Cardiac fibroblast (primary cell): Measurements from ENCODE around the gene OSBPL2.

Experiments used
- DNase-seq, 2 donors: peaks; one replicate each; pipeline versions ENCODE4 v3.0.0 to v3.0.0-alpha.2; 2010; ENCODE audit warnings: low read depth in 2 of 2
- H3K4me3 ChIP-seq, 2 donors: replicated peaks in 1 of 2; 1 replicate in 1 of 2; 2 replicates in 1 of 2; pipeline ENCODE4 v1.5.1; 2011; ENCODE audit warnings: low read depth in 2 of 2, low read length in 2 of 2, mild to moderate bottlenecking in 2 of 2, moderate library complexity in 1 of 2
- CTCF ChIP-seq: IDR thresholded peaks from one replicate; pipeline ENCODE4 v1.5.1; 2011; ENCODE audit warnings: low read depth, mild to moderate bottlenecking, low read length, inconsistent platforms

The OSBPL2 gene

GRCh38 chr20:62291251-62292066 is 53.1 kb downstream of the OSBPL2 start:
- no peak overlapping the region for H3K4me3 ChIP-seq

DNA sequence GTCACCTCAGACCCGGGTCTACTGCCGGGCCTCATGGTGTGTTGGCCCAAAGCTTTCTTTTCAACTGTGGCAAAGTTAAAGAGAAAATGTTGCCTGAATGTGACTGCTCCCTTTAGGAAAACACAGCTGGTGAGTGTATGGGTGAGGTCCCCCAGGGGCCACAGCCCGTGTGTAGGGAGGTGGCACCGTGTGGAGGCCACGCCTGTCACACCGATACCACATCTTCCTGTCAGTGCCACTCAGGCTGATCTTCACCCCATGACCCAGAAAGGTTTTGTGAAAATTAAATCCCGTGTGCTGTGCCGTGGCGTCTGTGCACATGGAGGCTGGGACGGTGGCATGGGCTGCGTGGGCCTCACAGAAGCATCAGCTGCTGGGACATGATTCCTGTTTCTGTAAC is 53.8 kb downstream of the OSBPL2 start:
- no peak overlapping the region for H3K4me3 ChIP-seq
- no peak for DNase-seq
- TF ChIP-seq CTCF, result no peak

More at GRCh38 chr20:62291251-62292066, 53.1 kb downstream of the OSBPL2 start:
- no peak for DNase-seq
- no peak for TF ChIP-seq CTCF

DNA sequence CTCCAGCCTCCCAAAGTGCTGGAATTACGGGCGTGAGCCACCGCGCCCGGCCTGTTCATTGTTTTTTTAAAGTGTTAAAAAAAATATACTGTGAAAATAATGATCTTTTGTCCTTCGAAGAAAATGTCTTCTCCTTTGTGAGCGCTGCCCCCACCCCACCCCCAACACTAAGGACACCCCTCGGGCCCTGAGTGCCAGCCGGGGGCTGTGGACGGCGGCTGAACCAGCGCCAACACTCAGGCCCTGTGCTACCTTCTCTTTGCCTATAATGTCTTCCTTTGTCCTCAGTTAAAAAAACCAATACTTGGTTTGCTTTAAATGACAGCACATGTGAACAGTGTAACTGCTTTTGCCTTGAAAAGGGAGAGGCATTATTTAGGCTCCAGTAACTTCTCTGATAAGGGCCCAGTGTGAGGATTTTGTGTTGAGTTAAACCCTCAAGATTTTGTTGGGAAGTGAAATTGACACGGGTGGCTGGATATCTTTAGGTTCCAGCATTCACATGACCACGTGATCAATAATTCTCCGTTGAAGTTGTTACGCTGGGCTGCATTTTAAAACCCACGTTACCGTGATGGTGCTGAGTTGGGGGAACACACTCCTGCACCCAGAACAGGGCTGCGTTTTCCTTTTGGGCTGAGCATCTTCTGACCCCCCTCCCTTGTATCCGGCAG is 54.9 kb downstream of the OSBPL2 start:
- DNase-seq, result no peak
- no peak for TF ChIP-seq CTCF
- H3K4me3 ChIP-seq, result no peak overlapping the region

- no peak for DNase-seq
- TF ChIP-seq CTCF, result no peak
- no peak overlapping the region for H3K4me3 ChIP-seq
Measured at GRCh38 chr20:62293946-62294345, 55.6 kb downstream of the OSBPL2 start.

DNA sequence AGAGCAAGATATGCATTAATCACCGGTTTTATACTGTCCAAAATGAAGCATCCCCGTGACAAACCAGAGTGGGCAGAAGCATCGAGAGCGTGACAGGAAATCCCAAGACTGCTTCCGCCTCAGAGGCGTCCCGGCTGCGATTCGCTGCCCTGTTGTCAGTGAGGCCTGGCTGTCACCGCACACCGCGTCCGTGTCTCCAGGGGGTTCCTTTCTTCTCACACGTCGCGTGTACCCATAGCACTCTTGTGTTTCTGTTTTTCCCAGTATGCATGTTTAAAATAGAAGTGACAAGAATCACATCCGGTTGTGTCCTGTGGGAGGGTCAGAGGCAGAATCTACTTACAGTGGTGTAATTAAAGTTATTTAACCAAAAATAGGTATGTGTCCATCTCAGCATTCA is 56.2 kb downstream of the OSBPL2 start:
- no peak overlapping the region for H3K4me3 ChIP-seq
- TF ChIP-seq CTCF, result no peak
- DNase-seq, result no peak

GRCh38 chr20:62296724-62297448 is 58.6 kb downstream of the OSBPL2 start:
- TF ChIP-seq CTCF, result no peak
- DNase-seq, result no peak
- no peak overlapping the region for H3K4me3 ChIP-seq
